HUES64 (cell line): ENCODE data around the gene PACRG.

ENCODE experiments used
- H3K27ac ChIP-seq: 2 replicates; pipeline ENCODE4 v1.7.0; 2013; ENCODE audit warnings: low read depth, low read length, inconsistent platforms
- H3K27me3 ChIP-seq: 2 replicates; pipeline ENCODE4 v1.6.1; 2013; ENCODE audit warnings: mild to moderate bottlenecking, low read length; ENCODE audit not compliant: insufficient read depth
- H3K36me3 ChIP-seq: 2 replicates; pipeline ENCODE4 v1.6.1; 2013; ENCODE audit warnings: mild to moderate bottlenecking, low read length; ENCODE audit not compliant: insufficient read depth
- H3K4me1 ChIP-seq: 2 replicates; pipeline ENCODE4 v1.6.1; 2013; ENCODE audit warnings: mild to moderate bottlenecking, low read length, moderate library complexity; ENCODE audit not compliant: insufficient read depth
- H3K4me3 ChIP-seq: 2 replicates; pipeline ENCODE4 v1.5.1; 2013; ENCODE audit warnings: mild to moderate bottlenecking, low read length, moderate library complexity
- H3K9ac ChIP-seq: 2 replicates; pipeline ENCODE4 v1.6.1; 2013; ENCODE audit warnings: mild to moderate bottlenecking, low read depth, low read length
- H3K9me3 ChIP-seq: 2 replicates; pipeline ENCODE4 v1.6.1; 2013; ENCODE audit warnings: low read depth, low read length; ENCODE audit not compliant: insufficient read depth
- WGBS: fragments of 150-250, 120-280 bp; methylation state at CpG from one replicate; pipeline ENCODE4 v1.1.7; 2013; ENCODE audit warnings: missing lambda C conversion rate; 5-methylcytosine and 5-hydroxymethylcytosine counted together

PACRG gene

DNA sequence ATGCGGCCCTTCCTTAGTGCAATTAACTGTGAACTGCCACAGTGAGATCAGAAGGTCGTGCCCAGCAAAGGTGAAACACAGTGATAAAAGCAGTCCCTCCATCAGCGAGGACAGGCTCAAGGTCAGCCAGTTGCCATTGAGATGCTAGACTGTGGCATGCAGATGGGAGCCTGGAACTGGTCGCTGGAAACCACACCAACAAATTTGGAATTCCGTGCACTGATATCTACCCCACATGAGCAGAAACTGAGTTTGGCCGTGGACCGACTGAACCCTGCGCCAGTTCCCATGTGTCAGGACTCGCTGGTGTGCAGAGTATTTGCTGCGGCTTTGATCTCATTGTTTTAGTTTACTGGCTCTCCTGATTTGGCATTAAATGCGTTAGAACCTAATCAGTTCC is 561.1 kb downstream of the PACRG start:
- 92% methylated on average over 11 of the region's 11 CpGs for WGBS
- no peaks in the 10 kb centered on the region for H3K36me3 ChIP-seq
- H3K27me3 ChIP-seq: no peaks in the 10 kb centered on the region
- H3K9ac ChIP-seq: no peak overlapping the region
- H3K27ac ChIP-seq: no peak overlapping the region
- no peak overlapping the region for H3K4me3 ChIP-seq
- H3K9me3 ChIP-seq: no peaks in the 10 kb centered on the region
- H3K4me1 ChIP-seq: no peaks in the 10 kb centered on the region

DNA sequence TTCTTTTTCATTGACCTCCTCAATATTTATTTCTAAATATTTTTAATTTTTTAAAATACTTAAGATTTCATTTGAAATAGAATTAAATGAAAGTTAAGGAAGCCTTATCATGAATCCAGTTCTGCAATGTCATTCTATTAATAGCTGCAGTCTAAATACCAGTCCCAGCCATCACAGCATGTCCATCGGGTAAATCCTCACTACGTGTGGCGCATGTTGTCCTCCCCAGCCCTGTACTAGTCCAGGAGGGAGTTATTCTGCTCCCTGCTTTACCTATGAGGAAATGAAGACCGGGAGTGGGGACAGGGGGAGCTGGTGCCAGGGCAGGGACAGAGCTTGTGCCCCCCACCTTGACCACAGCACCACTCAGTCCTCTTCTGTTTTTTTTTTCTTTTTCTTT is 561.7 kb downstream of the PACRG start:
- no peaks in the 10 kb centered on the region for H3K4me1 ChIP-seq
- no peak overlapping the region for H3K27ac ChIP-seq
- H3K4me3 ChIP-seq: no peak overlapping the region
- no peaks in the 10 kb centered on the region for H3K27me3 ChIP-seq
- no peak overlapping the region for H3K9ac ChIP-seq
- H3K9me3 ChIP-seq: no peaks in the 10 kb centered on the region
- 100% methylated on average over 4 of the region's 4 CpGs for WGBS
- H3K36me3 ChIP-seq: no peaks in the 10 kb centered on the region

DNA sequence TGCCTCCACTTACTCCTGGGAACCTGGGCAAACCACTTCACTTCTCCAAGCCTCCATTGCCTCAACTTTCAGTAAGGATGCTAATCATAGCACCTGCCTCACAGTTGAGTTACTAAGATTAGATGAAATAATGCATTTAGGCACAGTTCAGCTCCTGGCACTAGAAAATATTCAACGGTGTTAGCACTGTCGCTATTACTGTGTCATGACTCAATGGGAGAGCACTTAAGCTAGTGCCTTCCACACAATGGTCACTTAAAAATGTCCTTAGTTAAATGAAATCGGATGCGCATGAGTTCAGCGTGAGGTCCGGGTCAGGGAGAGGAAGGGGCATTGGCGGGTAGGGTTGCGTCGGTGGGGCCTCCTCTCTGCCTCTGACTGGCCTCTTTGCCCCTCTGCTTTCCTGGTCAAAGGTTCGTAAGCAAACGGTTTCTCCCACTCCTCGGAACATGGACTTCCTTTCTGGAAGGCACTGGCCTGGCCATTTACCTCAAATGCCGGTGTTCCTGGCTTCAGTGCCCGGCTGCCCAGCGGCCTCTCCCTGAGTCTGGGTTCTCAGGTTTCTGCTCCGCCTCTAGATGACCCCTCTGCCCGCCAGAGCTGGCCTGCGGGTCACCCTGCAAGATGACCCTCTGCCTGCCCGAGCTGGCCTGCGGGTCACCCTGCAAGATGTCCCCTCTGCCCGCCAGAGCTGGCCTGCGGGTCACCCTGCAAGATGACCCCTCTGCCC is 562.9 kb downstream of the PACRG start:
- WGBS: 93% methylated on average over 22 of the region's 22 CpGs
- H3K27me3 ChIP-seq: no peaks in the 10 kb centered on the region
- H3K4me1 ChIP-seq: 0 out of 2 replicates have a peak, but pooled peaks cover 2% of the 10 kb centered on the region
- no peak overlapping the region for H3K4me3 ChIP-seq
- H3K36me3 ChIP-seq: no peaks in the 10 kb centered on the region
- no peak overlapping the region for H3K9ac ChIP-seq
- no peak overlapping the region for H3K27ac ChIP-seq
- H3K9me3 ChIP-seq: no peaks in the 10 kb centered on the region

DNA sequence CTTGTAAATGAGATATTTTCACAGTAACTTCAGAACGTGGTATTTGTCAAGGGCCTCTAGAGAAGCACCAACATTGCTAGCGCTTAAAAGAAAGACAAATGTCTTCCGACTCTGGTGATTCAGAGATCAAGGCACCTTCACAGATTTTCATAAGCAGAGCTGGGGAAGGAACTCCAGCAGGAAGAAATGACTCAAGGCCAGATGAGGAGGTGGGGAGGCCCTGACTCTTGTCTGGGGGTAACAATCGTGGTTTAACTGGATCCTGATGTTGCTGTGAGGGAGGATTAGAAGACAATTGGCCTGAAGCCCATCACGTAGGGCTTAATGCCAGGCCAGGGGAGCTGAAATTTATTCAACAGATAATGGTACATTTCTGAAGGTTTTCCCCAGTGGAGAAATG is 563.8 kb downstream of the PACRG start:
- Histone ChIP-seq H3K27me3 (no peaks in the 10 kb centered on the region), H3K27ac (no peak overlapping the region), H3K9ac (no peak overlapping the region), H3K4me3 (no peak overlapping the region), H3K36me3 (no peaks in the 10 kb centered on the region), H3K9me3 (no peaks in the 10 kb centered on the region), H3K4me1 (0 out of 2 replicates have a peak, but pooled peaks cover 2% of the 10 kb centered on the region)
- 93% methylated on average over 5 of the region's 5 CpGs for WGBS

GRCh38 chr6:163293286-163293685 is 565.5 kb downstream of the PACRG start:
- WGBS: 84% methylated on average over 5 of the region's 6 CpGs
- H3K27me3 ChIP-seq: no peaks in the 10 kb centered on the region
- H3K27ac ChIP-seq: no peak overlapping the region
- 0 out of 2 replicates have a peak, but pooled peaks cover 2% of the 10 kb centered on the region for H3K4me1 ChIP-seq
- no peak overlapping the region for H3K4me3 ChIP-seq
- H3K9me3 ChIP-seq: no peaks in the 10 kb centered on the region
- H3K9ac ChIP-seq: no peak overlapping the region
- no peaks in the 10 kb centered on the region for H3K36me3 ChIP-seq

- H3K4me3 ChIP-seq: no peak overlapping the region
- H3K36me3 ChIP-seq: no peaks in the 10 kb centered on the region
- no peak overlapping the region for H3K27ac ChIP-seq
- H3K9me3 ChIP-seq: no peaks in the 10 kb centered on the region
- no peak overlapping the region for H3K9ac ChIP-seq
- H3K4me1 ChIP-seq: 0 out of 2 replicates have a peak, but pooled peaks cover 2% of the 10 kb centered on the region
- no peaks in the 10 kb centered on the region for H3K27me3 ChIP-seq
These were observed 567.0 kb downstream of the PACRG start for GRCh38 chr6:163294734-163295133.

DNA sequence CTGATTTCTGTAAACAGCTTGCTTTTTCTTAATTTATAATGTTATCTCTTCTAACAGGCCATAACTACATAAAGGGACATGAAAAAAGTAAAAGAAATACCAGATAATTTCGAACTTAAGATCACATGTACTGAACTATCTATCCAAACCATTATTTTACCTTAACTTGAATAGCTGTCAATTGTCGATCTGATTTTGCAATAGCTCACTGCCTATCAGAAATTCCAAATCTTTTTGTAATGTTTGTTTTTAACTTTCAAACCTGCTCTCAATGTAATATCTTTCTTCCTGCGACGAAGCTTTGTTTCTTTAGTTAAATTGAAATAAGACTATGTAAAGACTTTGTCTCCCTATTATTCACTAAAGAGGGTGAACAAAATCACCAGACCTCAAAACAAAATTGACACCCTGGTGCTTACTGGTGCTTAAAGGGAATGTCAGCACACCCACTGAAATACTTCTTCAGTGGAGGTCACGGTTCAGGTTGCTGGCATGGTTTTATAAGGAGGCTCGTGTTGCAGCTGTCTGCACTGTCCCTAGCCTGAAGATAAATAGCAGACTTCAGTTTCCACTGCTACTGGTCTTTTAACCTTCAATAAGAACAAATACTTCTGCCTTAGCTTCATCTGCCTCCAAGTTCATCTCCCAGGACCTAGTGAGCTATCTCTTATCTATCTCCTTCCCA is 569.2 kb downstream of the PACRG start:
- Histone ChIP-seq H3K27ac (no peak overlapping the region), H3K9me3 (no peaks in the 10 kb centered on the region), H3K4me1 (peaks cover 7% of the 10 kb centered on the region; the same call in 1 of the 2 replicates), H3K27me3 (no peaks in the 10 kb centered on the region), H3K4me3 (no peak overlapping the region), H3K36me3 (no peaks in the 10 kb centered on the region), H3K9ac (no peak overlapping the region)
- WGBS: 88% methylated on average over 4 of the region's 6 CpGs

GRCh38 chr6:163298079-163298830 is 570.5 kb downstream of the PACRG start:
- Histone ChIP-seq H3K9ac (no peak overlapping the region), H3K4me3 (no peak overlapping the region), H3K27me3 (no peaks in the 10 kb centered on the region), H3K36me3 (no peaks in the 10 kb centered on the region), H3K4me1 (peaks cover 8% of the 10 kb centered on the region; the same call in 1 of the 2 replicates), H3K9me3 (no peaks in the 10 kb centered on the region), H3K27ac (no peak overlapping the region)
- 94% methylated on average over 5 of the region's 5 CpGs for WGBS

DNA sequence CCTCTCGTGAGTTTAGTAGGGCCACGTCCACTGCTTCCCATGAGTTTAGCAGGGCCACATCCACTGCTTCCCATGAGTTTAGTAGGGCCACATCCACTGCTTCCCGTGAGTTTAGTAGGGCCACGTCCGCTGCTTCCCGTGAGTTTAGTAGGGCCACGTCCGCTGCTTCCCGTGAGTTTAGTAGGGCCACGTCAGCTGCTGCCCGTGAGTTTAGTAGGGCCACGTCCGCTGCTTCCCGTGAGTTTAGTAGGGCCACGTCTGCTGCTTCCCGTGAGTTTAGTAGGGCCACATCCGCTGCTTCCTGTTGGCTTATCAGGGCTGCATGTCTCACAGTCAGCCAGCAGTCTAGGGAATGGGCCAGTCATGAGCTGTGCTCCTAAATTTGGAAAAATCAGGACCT is 573.1 kb downstream of the PACRG start:
- Histone ChIP-seq H3K4me1 (peaks cover 6% of the 10 kb centered on the region; the same call in 1 of the 2 replicates), H3K9me3 (no peaks in the 10 kb centered on the region), H3K36me3 (no peaks in the 10 kb centered on the region), H3K4me3 (no peak overlapping the region), H3K9ac (no peak overlapping the region), H3K27me3 (no peaks in the 10 kb centered on the region), H3K27ac (no peak overlapping the region)
- WGBS: 93% methylated on average over 17 of the region's 17 CpGs

- Histone ChIP-seq H3K27me3 (no peaks in the 10 kb centered on the region), H3K4me3 (no peak overlapping the region)
- 85% methylated on average over 8 of the region's 8 CpGs for WGBS
These were observed 574.2 kb downstream of the PACRG start for GRCh38 chr6:163301726-163302635.

More at GRCh38 chr6:163301726-163302635, 574.2 kb downstream of the PACRG start:
- Histone ChIP-seq H3K9ac (no peak overlapping the region), H3K27ac (no peak overlapping the region), H3K9me3 (no peaks in the 10 kb centered on the region), H3K36me3 (no peaks in the 10 kb centered on the region), H3K4me1 (peaks cover 6% of the 10 kb centered on the region; the same call in 1 of the 2 replicates)
